ENCODE results near the gene CSF2. TPM values are rescaled to one million over a fixed set of nuclear protein-coding genes. Genes with fewer than 3 reads are reported as not detected.

The CSF2 gene
- total RNA-seq, 1 experiment from 2014 or later, result 0.30 TPM

DNA sequence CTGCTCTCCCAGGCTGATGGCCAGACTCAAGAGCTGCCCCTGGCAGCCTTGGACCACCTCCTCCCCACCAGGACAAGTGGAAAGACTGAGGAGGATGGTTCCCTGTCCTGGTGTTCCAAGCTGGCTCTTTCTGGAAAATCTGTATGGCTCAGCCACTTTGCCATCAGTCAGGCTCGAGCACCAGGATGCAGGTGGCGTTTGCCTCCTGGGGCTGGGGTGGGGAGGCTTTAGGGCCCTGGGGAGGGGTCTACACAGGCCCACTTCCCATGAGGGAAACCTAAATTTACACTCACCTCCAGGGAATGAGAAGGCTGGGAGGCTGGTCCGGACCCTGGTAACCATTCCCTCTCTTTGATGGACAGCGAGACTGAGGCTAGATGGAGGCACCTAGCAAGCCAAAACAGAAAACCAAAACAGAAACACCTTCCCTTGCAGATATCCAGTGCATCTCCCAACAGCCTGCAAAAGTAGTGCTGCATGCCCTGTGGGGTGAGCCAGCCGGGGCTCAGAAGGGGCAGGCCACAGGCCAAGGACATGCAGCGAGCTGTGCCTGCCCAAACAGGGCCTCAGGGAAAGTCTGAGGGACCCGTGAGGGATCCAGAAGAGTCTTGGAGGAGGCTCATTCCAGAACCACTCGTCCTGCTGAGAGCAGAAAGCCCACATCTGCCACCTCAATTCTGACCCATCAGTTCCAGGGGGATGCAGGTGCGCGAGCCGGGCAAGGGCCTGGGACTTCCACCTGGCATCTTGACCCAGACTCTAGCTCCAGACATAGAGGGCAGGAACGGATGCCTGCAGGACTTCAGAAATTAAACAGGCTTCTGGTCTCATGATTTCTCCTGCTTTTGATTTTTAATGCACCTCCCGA is 5.4 kb upstream of the CSF2 start (continued):
- TF ChIP-seq CEBPB (IDR thresholded peaks at IDR 0.05; ENCODE audit: low read depth), result no peak

- no peak overlapping the region for H3K27ac ChIP-seq (ENCODE audit: low read depth, low read length)
- no peak overlapping the region for H2AFZ ChIP-seq (ENCODE audit: low read depth, low read length, poor library complexity, severe bottlenecking)
- no peaks in the 10 kb centered on the region for H4K20me1 ChIP-seq (ENCODE audit: insufficient read depth)
- no peaks in the 10 kb centered on the region for H3K36me3 ChIP-seq (ENCODE audit: control insufficient read depth in 1 of 2, insufficient read depth in 2 of 2, low read length in 2 of 2)
- DNase-seq (ENCODE audit: low read depth, low spot score) (no peak), ATAC-seq (no peak)
- BruUV-seq (replicated peaks), result no TSS peak
- no peaks in the 10 kb centered on the region for H3K9me3 ChIP-seq (ENCODE audit: control insufficient read depth in 1 of 2, insufficient read depth in 1 of 2, low read depth in 1 of 2, low read length in 2 of 2)
- H3K79me2 ChIP-seq (ENCODE audit: insufficient read depth, low read length), result no peaks in the 10 kb centered on the region
- no peak overlapping the region for H3K4me3 ChIP-seq (replicated peaks in 1 of 2; ENCODE audit: low read depth in 1 of 2, low read length in 2 of 2)
- H3K9me2 ChIP-seq (ENCODE audit: insufficient read depth), result no peaks in the 10 kb centered on the region
- H3K9ac ChIP-seq (ENCODE audit: low read length), result no peak overlapping the region
- ChIA-PET CTCF (no interaction called here), RAD21 (ENCODE audit: low non-redundant PET in 1 of 2, low total read pairs in 2 of 2, uncharacterized antibody in 2 of 2, unreplicated experiment in 2 of 2) (no interaction called here), POLR2A (no interaction called here)
- no peak overlapping the region for H3K4me2 ChIP-seq (ENCODE audit: low read length)
- no peak for TF ChIP-seq SIN3A (IDR thresholded peaks at IDR 0.05; ENCODE audit: low read depth)
- peaks cover 6 to 21% of the 10 kb centered on the region in 2 experiments; a peak in 3 of 4 replicates for H3K4me1 ChIP-seq (ENCODE audit: control insufficient read depth in 1 of 2, insufficient read depth in 2 of 2, low read length in 2 of 2)
- intact Hi-C loops (cut with micrococcal nuclease), result loop anchor here (5.0 to 10.0 kb wide), 2 partner anchors 205 to 433 kb away; no protein-coding TSS in a partner anchor
- H3K27me3 ChIP-seq (ENCODE audit: insufficient read depth, low read length), result no peaks in the 10 kb centered on the region
These were observed 4.0 kb upstream of the CSF2 start for GRCh38 chr5:132069561-132069960.

DNA sequence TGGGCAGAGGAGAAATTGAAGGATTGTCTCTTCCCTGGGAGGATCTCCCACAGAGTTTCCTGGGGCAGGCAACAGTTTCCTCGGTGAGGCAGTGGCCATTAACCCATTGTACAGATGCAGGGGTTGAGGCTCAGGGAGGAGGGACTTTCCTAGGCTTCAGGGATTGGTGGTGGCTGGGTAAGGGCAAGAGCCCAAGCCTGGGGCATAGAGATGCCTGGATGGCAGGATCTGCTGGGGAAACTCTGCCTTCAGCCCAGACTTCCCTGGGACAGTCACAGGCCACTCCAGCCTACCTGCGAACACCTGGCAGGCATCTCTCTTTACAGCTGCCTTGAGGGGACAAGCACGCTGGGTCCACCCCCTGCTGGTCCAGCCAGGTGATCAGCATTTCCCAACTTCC is 3.6 kb upstream of the CSF2 start:
- Histone ChIP-seq H3K4me3 (replicated peaks in 1 of 2; ENCODE audit: low read depth in 1 of 2, low read length in 2 of 2) (no peak overlapping the region), H3K36me3 (ENCODE audit: control insufficient read depth in 1 of 2, insufficient read depth in 2 of 2, low read length in 2 of 2) (no peaks in the 10 kb centered on the region), H3K27ac (ENCODE audit: low read depth, low read length) (no peak overlapping the region), H3K79me2 (ENCODE audit: insufficient read depth, low read length) (no peaks in the 10 kb centered on the region), H3K9me3 (ENCODE audit: control insufficient read depth in 1 of 2, insufficient read depth in 1 of 2, low read depth in 1 of 2, low read length in 2 of 2) (no peaks in the 10 kb centered on the region), H3K9me2 (ENCODE audit: insufficient read depth) (no peaks in the 10 kb centered on the region), H3K27me3 (ENCODE audit: insufficient read depth, low read length) (no peaks in the 10 kb centered on the region), H3K4me2 (ENCODE audit: low read length) (no peak overlapping the region), H4K20me1 (ENCODE audit: insufficient read depth) (no peaks in the 10 kb centered on the region), H2AFZ (ENCODE audit: low read depth, low read length, poor library complexity, severe bottlenecking) (no peak overlapping the region), H3K9ac (ENCODE audit: low read length) (no peak overlapping the region), H3K4me1 (ENCODE audit: control insufficient read depth in 1 of 2, insufficient read depth in 2 of 2, low read length in 2 of 2) (peaks cover 10 to 23% of the 10 kb centered on the region in 2 experiments)
- DNase-seq (ENCODE audit: low read depth, low spot score), result no peak
- CTCF ChIA-PET, result no interaction called here
- BruUV-seq (replicated peaks), result no TSS peak
- no peak for ATAC-seq
- intact Hi-C loops (cut with micrococcal nuclease), result loop anchor here (5.0 to 10.0 kb wide), 2 partner anchors 205 to 432 kb away; no protein-coding TSS in a partner anchor
- TF ChIP-seq, protein P1, sequence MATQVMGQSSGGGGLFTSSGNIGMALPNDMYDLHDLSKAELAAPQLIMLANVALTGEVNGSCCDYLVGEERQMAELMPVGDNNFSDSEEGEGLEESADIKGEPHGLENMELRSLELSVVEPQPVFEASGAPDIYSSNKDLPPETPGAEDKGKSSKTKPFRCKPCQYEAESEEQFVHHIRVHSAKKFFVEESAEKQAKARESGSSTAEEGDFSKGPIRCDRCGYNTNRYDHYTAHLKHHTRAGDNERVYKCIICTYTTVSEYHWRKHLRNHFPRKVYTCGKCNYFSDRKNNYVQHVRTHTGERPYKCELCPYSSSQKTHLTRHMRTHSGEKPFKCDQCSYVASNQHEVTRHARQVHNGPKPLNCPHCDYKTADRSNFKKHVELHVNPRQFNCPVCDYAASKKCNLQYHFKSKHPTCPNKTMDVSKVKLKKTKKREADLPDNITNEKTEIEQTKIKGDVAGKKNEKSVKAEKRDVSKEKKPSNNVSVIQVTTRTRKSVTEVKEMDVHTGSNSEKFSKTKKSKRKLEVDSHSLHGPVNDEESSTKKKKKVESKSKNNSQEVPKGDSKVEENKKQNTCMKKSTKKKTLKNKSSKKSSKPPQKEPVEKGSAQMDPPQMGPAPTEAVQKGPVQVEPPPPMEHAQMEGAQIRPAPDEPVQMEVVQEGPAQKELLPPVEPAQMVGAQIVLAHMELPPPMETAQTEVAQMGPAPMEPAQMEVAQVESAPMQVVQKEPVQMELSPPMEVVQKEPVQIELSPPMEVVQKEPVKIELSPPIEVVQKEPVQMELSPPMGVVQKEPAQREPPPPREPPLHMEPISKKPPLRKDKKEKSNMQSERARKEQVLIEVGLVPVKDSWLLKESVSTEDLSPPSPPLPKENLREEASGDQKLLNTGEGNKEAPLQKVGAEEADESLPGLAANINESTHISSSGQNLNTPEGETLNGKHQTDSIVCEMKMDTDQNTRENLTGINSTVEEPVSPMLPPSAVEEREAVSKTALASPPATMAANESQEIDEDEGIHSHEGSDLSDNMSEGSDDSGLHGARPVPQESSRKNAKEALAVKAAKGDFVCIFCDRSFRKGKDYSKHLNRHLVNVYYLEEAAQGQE (IDR thresholded peaks at IDR 0.05; ENCODE audit: low read depth), result no peak
- TF ChIP-seq CEBPB (IDR thresholded peaks at IDR 0.05; ENCODE audit: low read depth) (no peak), SP1 (IDR thresholded peaks at IDR 0.05; ENCODE audit: low read depth) (no peak), FOSL1 (IDR thresholded peaks at IDR 0.05; ENCODE audit: low read depth) (no peak), ZNF274 (IDR thresholded peaks at IDR 0.05; ENCODE audit: low read depth, low read length) (no peak), TCF7L2 (IDR thresholded peaks at IDR 0.05; ENCODE audit: borderline replicate concordance, extremely low read depth, insufficient read depth, insufficient read length) (no peak), POLR2AphosphoS5 (IDR thresholded peaks at IDR 0.05; ENCODE audit: low read depth, low read length) (no peak), SRF (IDR thresholded peaks at IDR 0.05; ENCODE audit: low read depth) (no peak), JUND (IDR thresholded peaks at IDR 0.05) (no peak), ELF1 (IDR thresholded peaks at IDR 0.05; ENCODE audit: borderline replicate concordance, low read depth) (no peak)
- TF ChIP-seq, protein P2, sequence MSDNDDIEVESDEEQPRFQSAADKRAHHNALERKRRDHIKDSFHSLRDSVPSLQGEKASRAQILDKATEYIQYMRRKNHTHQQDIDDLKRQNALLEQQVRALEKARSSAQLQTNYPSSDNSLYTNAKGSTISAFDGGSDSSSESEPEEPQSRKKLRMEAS (IDR thresholded peaks at IDR 0.05), result no peak
- RAD21 ChIA-PET (ENCODE audit: low non-redundant PET in 1 of 2, low total read pairs in 2 of 2, uncharacterized antibody in 2 of 2, unreplicated experiment in 2 of 2), result no interaction called here
- POLR2A ChIA-PET, result no interaction called here

Measured in HCT116 (cell line).